ENCODE results near the gene RAE1.

RAE1 gene

GRCh38 chr20:57399587-57400155 lies 48.6 kb downstream of the RAE1 start:
- DNase-seq (ENCODE audit: low read depth) = no peak
- H3K4me3 ChIP-seq (ENCODE audit: control insufficient read depth, low read depth, low read length) = no peak overlapping the region

GRCh38 chr20:57400231-57400701 lies 49.2 kb downstream of the RAE1 start:
- DNase-seq (ENCODE audit: low read depth) = no peak
- no peak overlapping the region for H3K4me3 ChIP-seq (ENCODE audit: control insufficient read depth, low read depth, low read length)
- no peak for TF ChIP-seq CTCF (IDR thresholded peaks at IDR 0.05; ENCODE audit: control insufficient read depth, insufficient read depth, low read depth, low read length, missing control alignments)

More at GRCh38 chr20:57399587-57400155, 48.6 kb downstream of the RAE1 start:
- TF ChIP-seq CTCF (IDR thresholded peaks at IDR 0.05; ENCODE audit: control insufficient read depth, insufficient read depth, low read depth, low read length, missing control alignments) = no peak

GRCh38 chr20:57400821-57401564 lies 49.9 kb downstream of the RAE1 start:
- DNase-seq (ENCODE audit: low read depth) = no peak
- no peak for TF ChIP-seq CTCF (IDR thresholded peaks at IDR 0.05; ENCODE audit: control insufficient read depth, insufficient read depth, low read depth, low read length, missing control alignments)
- no peak overlapping the region for H3K4me3 ChIP-seq (ENCODE audit: control insufficient read depth, low read depth, low read length)

- H3K4me3 ChIP-seq (ENCODE audit: control insufficient read depth, low read depth, low read length) = no peak overlapping the region
- TF ChIP-seq CTCF (IDR thresholded peaks at IDR 0.05; ENCODE audit: control insufficient read depth, insufficient read depth, low read depth, low read length, missing control alignments) = no peak
- no peak for DNase-seq (ENCODE audit: low read depth)
These were observed 50.5 kb downstream of the RAE1 start for GRCh38 chr20:57401565-57401918.

- TF ChIP-seq CTCF (IDR thresholded peaks at IDR 0.05; ENCODE audit: control insufficient read depth, insufficient read depth, low read depth, low read length, missing control alignments) = no peak
- H3K4me3 ChIP-seq (ENCODE audit: control insufficient read depth, low read depth, low read length) = no peak overlapping the region
- no peak for DNase-seq (ENCODE audit: low read depth)
These were observed 51.4 kb downstream of the RAE1 start for GRCh38 chr20:57402206-57403125.

GRCh38 chr20:57403216-57403615 lies 52.2 kb downstream of the RAE1 start:
- no peak overlapping the region for H3K4me3 ChIP-seq (ENCODE audit: control insufficient read depth, low read depth, low read length)
- no peak for DNase-seq (ENCODE audit: low read depth)
- no peak for TF ChIP-seq CTCF (IDR thresholded peaks at IDR 0.05; ENCODE audit: control insufficient read depth, insufficient read depth, low read depth, low read length, missing control alignments)
